Naive thymus-derived CD4-positive, alpha-beta T cell (primary cell): ENCODE data around the gene MKNK1. TPM values are rescaled to one million over a fixed set of nuclear protein-coding genes. Genes with fewer than 3 reads are reported as not detected.

Experiments
- ATAC-seq: fragments of 150-1000 bp; cut with Tn5 transposase; 2 replicates; pipeline ENCODE4 v1.10.0; 2021; ENCODE audit warnings: mild to moderate bottlenecking, moderate library complexity
- CTCF ChIA-PET: fragments of 350-600 bp; sonication (Branson Sonifier 250); formaldehyde crosslinking; loops from one replicate; lab custom pipeline; 2021; ENCODE audit warnings: antibody characterized with exemption; lab: Charles Lee
- POLR2A ChIA-PET: fragments of 350-600 bp; sonication (Branson Sonifier 250); formaldehyde crosslinking; loops from one replicate; lab custom pipeline; 2021; ENCODE audit warnings: antibody characterized with exemption, inconsistent platforms; lab: Charles Lee
- DNase-seq, 9 donors: peaks; one replicate each; pipeline versions ENCODE4 v3.0.0 to v3.0.0-alpha.2; 2020 to 2022; ENCODE audit warnings: mixed read lengths in 1 of 9
- H3K27ac ChIP-seq: one replicate; pipeline ENCODE4 v1.7.0; 2013; ENCODE audit warnings: mild to moderate bottlenecking, low read depth, low read length, moderate library complexity
- H3K27me3 ChIP-seq, 2 donors: one replicate each; pipeline ENCODE4 v1.7.0; 2013; ENCODE audit warnings: low read length in 2 of 2, mild to moderate bottlenecking in 2 of 2, moderate library complexity in 2 of 2; ENCODE audit not compliant: control insufficient read depth in 2 of 2, insufficient read depth in 2 of 2
- H3K36me3 ChIP-seq, 3 experiments: 1 replicate in 2 of 3; 2 replicates in 1 of 3; pipeline ENCODE4 v1.7.0; 2013; ENCODE audit warnings: low read length in 3 of 3, mild to moderate bottlenecking in 3 of 3, moderate library complexity in 1 of 3; ENCODE audit not compliant: insufficient read depth in 3 of 3, control insufficient read depth in 2 of 3
- H3K4me1 ChIP-seq, 2 donors: one replicate each; pipeline ENCODE4 v1.7.0; 2013; ENCODE audit warnings: low read length in 2 of 2, mild to moderate bottlenecking in 2 of 2, moderate library complexity in 1 of 2; ENCODE audit not compliant: control insufficient read depth in 2 of 2, insufficient read depth in 2 of 2
- H3K4me3 ChIP-seq: 2 replicates; pipeline ENCODE4 v1.7.0; 2013; ENCODE audit warnings: mild to moderate bottlenecking, low read length
- H3K9me3 ChIP-seq, 3 experiments: 1 replicate in 2 of 3; 2 replicates in 1 of 3; pipeline ENCODE4 v1.7.0; 2013; ENCODE audit warnings: low read length in 3 of 3; ENCODE audit not compliant: control insufficient read depth in 2 of 3
- H3K27ac Mint-ChIP-seq, 9 donors: one replicate each; pipeline ENCODE4 v1.8.0; 2020 to 2022; ENCODE audit warnings: mixed read lengths in 9 of 9, mild to moderate bottlenecking in 8 of 9, moderate library complexity in 5 of 9, inconsistent platforms in 2 of 9
- H3K27me3 Mint-ChIP-seq, 5 donors: one replicate each; pipeline ENCODE4 v1.8.0; 2021 to 2022; ENCODE audit warnings: mixed read lengths in 5 of 5, mild to moderate bottlenecking in 1 of 5
- H3K36me3 Mint-ChIP-seq, 5 donors: one replicate each; pipeline ENCODE4 v1.8.0; 2020 to 2022; ENCODE audit warnings: mixed read lengths in 5 of 5, mild to moderate bottlenecking in 3 of 5, inconsistent platforms in 1 of 5
- H3K4me1 Mint-ChIP-seq, 7 donors: one replicate each; pipeline ENCODE4 v1.8.0; 2020 to 2022; ENCODE audit warnings: mixed read lengths in 7 of 7, mild to moderate bottlenecking in 3 of 7, inconsistent platforms in 1 of 7
- H3K4me3 Mint-ChIP-seq, 10 donors: one replicate each; pipeline ENCODE4 v1.8.0; 2020 to 2022; ENCODE audit warnings: mild to moderate bottlenecking in 10 of 10, mixed read lengths in 10 of 10, moderate library complexity in 6 of 10, inconsistent platforms in 2 of 10
- H3K9me3 Mint-ChIP-seq, 11 donors: one replicate each; pipeline ENCODE4 v1.8.0; 2020 to 2022; ENCODE audit warnings: mixed read lengths in 11 of 11, mild to moderate bottlenecking in 4 of 11, inconsistent platforms in 1 of 11, moderate library complexity in 1 of 11
- intact Hi-C, 2 donors: fragments of 100-400 bp; cut with micrococcal nuclease; formaldehyde crosslinking; loops; one replicate each; pipeline ENCODE4 v1.15.1; 2023
- polyA plus RNA-seq, 2 donors: library from polyadenylated mRNA; unstranded; fragments of 300-500 nt; fragmentation: Illumina TruSeq; gene quantifications; one replicate each; pipeline ENCODE4 v1.2.3, GENCODE V29; 2021
- total RNA-seq, 6 experiments: library from RNA in 5 of 6; stranded (reverse) in 5 of 6; gene quantifications; 1 replicate in 5 of 6; 2 replicates in 1 of 6; pipeline ENCODE4 v1.2.3 and lab custom pipeline; 2021 to 2026

The MKNK1 gene
- total and polyA plus RNA-seq, 7 experiments from 2014 or later = 21.9 to 80.1 (median 53.3) TPM

DNA sequence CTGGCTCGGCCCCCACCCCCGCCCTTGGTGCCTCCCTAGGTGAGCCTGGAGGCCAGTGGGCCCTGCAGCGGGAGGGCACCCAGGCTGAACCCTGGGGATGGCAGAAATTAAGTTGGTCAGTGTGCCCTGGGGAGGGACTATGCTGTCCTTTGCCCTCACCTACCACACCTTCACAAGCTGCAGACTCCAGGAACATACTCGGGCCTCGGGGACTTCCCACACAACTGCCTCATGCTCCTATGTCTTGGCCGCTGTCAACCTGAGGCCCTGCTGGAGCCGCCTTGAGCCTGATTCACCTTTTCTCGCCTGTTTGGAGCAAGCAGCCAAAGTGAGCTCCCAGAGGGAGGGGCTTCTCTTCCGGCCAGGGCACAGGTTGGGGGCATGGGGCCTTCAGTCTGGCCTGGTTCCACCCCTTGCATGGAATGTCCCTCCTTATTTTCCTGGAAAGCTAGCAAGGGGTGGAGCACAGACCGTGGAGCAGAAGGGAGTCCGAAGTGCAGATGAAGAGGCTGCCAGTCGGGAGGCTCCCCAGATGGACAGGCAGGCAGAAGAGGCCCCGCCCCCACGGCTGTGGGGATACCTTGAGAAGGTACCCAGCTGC lies 77.3 kb downstream of the MKNK1 start:
- Mint-ChIP-seq H3K36me3 (no peaks in the 10 kb centered on the region), H3K27ac (no peak overlapping the region), H3K4me1 (peaks cover 0 to 29% (median 6%) of the 10 kb centered on the region in 7 donors), H3K4me3 (no peak overlapping the region), H3K9me3 (no peaks in the 10 kb centered on the region), H3K27me3 (peaks cover 16 to 35% (median 31%) of the 10 kb centered on the region in 5 donors)
- POLR2A ChIA-PET = no interaction called here
- no peak overlapping the region for H3K4me3 ChIP-seq
- no peaks in the 10 kb centered on the region for H3K4me1 ChIP-seq
- ATAC-seq (no peak), DNase-seq (no peak)
- intact Hi-C loops = no loop called here
- H3K9me3 ChIP-seq = no peaks in the 10 kb centered on the region
- H3K27me3 ChIP-seq = no peaks in the 10 kb centered on the region
- no peak overlapping the region for H3K27ac ChIP-seq
- CTCF ChIA-PET = interaction anchor here (0.6 to 1.8 kb wide), 8 partner anchors 11 to 93 kb away, joined by 3 to 9 read pairs (median 4); no protein-coding TSS in a partner anchor
- H3K36me3 ChIP-seq = no peaks in the 10 kb centered on the region

DNA sequence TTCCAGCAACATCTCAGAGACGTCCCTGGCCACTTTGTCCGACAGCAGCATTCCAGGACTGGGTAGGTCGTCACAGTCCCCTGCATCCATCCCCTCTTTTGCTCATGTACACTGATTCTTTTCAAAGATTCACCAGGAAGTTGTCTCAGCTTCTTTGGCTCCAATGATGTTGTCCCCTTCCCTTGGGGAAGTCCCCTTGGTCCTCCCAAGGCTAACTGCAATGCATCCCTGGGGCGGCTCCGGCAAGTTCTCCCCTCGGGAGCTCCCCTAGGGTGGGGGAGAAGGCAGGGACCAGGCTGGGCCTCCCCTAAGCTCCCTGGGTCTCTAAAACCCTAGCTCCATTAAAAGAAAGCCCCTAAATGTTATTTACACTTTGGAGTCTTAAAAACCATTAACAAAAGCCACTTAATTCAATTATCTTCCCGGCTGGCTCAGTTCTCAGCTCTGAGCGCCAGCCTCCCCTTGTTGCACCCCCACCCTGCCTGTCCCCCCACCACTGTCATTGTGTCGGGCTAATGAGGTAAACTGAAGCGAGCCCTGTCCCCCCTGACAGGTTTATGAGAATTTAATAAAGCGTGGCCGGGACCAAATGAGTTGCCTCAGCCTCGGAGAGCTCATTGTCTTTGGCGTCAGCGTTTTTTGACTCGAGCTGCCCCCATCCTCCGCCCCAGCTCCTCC lies 77.9 kb downstream of the MKNK1 start:
- intact Hi-C loops = no loop called here
- Mint-ChIP-seq H3K27me3 (peaks cover 15 to 35% (median 31%) of the 10 kb centered on the region in 5 donors), H3K4me3 (no peak overlapping the region), H3K4me1 (peaks cover 0 to 33% (median 4%) of the 10 kb centered on the region in 7 donors), H3K27ac (no peak overlapping the region), H3K9me3 (no peaks in the 10 kb centered on the region), H3K36me3 (no peaks in the 10 kb centered on the region)
- Histone ChIP-seq H3K36me3 (no peaks in the 10 kb centered on the region), H3K27me3 (no peaks in the 10 kb centered on the region), H3K4me3 (no peak overlapping the region), H3K9me3 (no peaks in the 10 kb centered on the region), H3K27ac (no peak overlapping the region), H3K4me1 (no peaks in the 10 kb centered on the region)
- ChIA-PET POLR2A (no interaction called here), CTCF (interaction anchor here (1.1 to 1.8 kb wide), 4 partner anchors 11 to 79 kb away, joined by 3 to 9 read pairs (median 4); no protein-coding TSS in a partner anchor)
- ATAC-seq (no peak), DNase-seq (no peak)

DNA sequence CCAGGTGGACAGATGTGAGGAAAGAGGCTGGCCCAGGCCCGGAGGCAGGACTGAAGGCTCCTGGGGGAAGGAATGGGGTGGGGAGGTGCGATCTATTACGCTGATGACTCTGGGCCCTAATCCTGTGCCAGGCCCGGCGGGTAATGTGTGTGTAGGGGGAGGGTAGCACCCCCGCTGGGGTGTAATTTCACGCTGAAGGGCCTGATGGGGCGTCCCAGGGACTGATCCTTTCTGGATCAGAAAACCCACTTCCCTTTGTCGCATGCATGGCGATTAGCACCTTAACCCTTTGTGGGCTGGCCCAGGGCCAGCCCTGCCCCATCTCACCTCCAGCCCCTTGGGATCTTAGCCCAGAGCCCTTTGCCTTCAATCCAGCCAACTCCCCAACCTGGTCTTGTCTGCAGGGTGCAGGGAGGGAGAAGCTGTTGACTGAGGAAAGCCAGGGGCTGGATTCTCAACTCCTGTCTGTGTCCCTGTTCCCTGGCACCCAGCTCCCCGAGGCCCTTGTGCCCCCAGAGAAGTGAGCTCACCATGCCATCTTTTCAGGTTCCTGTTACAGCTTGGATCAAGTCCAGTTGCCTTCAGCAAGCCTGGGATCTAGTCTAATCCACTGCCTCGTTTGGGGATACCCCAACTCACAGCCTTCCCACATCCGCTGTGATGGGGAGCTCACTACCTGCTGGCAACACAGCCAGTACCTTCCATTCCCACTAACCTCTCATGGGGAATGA lies 78.7 kb downstream of the MKNK1 start:
- ATAC-seq = no peak
- H3K27me3 Mint-ChIP-seq = peaks cover 10 to 38% (median 31%) of the 10 kb centered on the region in 5 donors
- ChIA-PET POLR2A (no interaction called here), CTCF (interaction anchor here (1.1 to 1.7 kb wide), 2 partner anchors 12 to 15 kb away, joined by 3 to 5 read pairs; no protein-coding TSS in a partner anchor)
- Histone ChIP-seq H3K4me1 (no peaks in the 10 kb centered on the region), H3K9me3 (no peaks in the 10 kb centered on the region), H3K36me3 (no peaks in the 10 kb centered on the region), H3K4me3 (no peak overlapping the region), H3K27me3 (no peaks in the 10 kb centered on the region), H3K27ac (no peak overlapping the region)
- H3K4me3 Mint-ChIP-seq = no peak overlapping the region
- H3K4me1 Mint-ChIP-seq = peaks cover 0 to 33% (median 4%) of the 10 kb centered on the region in 7 donors
- no peaks in the 10 kb centered on the region for H3K9me3 Mint-ChIP-seq
- intact Hi-C loops = no loop called here
- H3K36me3 Mint-ChIP-seq = no peaks in the 10 kb centered on the region
- no peak overlapping the region for H3K27ac Mint-ChIP-seq
- DNase-seq = no peak

DNA sequence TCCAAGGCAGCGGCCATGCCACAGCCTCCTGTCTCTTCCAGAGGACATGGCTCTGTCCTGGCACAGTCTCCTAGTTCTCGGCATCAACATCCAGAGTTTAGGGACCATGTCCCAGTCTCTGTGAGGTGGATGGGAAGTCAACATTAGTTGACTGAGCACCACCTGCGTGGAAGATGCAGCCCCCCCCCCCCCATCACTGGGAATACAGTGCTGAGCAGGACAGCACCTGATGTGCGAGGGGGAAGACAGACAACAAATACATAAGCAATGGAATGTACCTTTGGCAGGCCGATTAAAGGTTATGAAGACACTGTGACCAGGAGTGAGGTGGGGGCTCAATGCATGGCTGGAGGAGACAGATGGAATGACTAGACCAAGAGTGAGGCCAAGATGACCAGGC lies 79.2 kb downstream of the MKNK1 start:
- ATAC-seq (no peak), DNase-seq (no peak)
- Histone ChIP-seq H3K4me1 (no peaks in the 10 kb centered on the region), H3K4me3 (no peak overlapping the region), H3K27ac (no peak overlapping the region), H3K9me3 (no peaks in the 10 kb centered on the region), H3K36me3 (no peaks in the 10 kb centered on the region), H3K27me3 (no peaks in the 10 kb centered on the region)
- H3K9me3 Mint-ChIP-seq = no peaks in the 10 kb centered on the region
- intact Hi-C loops = no loop called here
- no peak overlapping the region for H3K4me3 Mint-ChIP-seq
- peaks cover 10 to 39% (median 31%) of the 10 kb centered on the region in 5 donors for H3K27me3 Mint-ChIP-seq
- no peaks in the 10 kb centered on the region for H3K36me3 Mint-ChIP-seq
- no peak overlapping the region for H3K27ac Mint-ChIP-seq
- H3K4me1 Mint-ChIP-seq = peaks cover 0 to 33% (median 4%) of the 10 kb centered on the region in 7 donors
- CTCF ChIA-PET = no interaction called here
- POLR2A ChIA-PET = no interaction called here

DNA sequence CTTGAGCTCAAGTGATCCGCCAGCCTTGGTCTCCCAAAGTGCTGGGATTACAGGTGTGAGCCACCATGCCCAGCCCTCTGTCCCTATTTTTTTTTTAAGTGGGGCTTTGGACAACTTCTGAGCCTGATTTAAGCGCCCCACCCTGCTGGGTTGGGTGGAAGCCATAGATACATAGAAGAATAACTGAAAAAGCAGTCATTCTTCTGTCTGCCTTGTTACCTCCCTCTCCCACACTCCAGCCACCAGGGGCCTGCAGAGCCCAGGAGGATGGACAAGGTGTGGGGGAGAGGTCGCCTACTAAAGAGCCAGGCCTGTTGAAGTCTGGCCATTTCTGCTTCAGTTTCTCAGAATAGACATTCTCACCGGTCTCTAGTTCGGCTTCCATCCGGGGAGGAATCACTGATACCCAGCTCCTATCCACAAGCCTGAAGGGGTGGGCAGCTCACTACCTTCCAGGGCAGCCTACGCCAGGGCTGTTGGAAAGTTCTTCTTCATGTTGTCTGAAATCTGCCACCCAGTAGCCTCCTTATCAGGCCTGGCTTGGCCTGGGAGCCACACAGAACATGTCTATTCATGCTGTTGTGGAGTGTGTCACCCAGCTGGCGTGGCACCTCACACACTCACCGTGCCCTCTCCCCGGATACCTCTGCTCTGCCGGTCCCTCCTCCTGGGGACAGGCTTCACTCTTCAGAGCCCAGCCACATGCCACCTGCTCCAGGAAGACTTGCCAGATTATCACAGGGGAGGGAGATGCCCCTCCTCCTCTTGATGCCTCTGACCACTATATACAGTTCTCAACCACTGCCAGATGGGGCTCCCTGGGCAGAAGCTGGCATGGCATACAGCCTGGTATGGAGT lies 80.3 kb downstream of the MKNK1 start:
- no peaks in the 10 kb centered on the region for H3K36me3 ChIP-seq
- H3K27ac ChIP-seq = no peak overlapping the region
- Mint-ChIP-seq H3K27ac (no peak overlapping the region), H3K4me1 (peaks cover 0 to 25% (median 4%) of the 10 kb centered on the region in 7 donors), H3K36me3 (no peaks in the 10 kb centered on the region), H3K4me3 (no peak overlapping the region), H3K9me3 (no peaks in the 10 kb centered on the region), H3K27me3 (peaks cover 5 to 30% (median 25%) of the 10 kb centered on the region in 5 donors)
- CTCF ChIA-PET = interaction anchor here (0.7 kb wide), 1 partner anchor 40 kb away, joined by 8 read pairs; no protein-coding TSS in a partner anchor
- no peaks in the 10 kb centered on the region for H3K4me1 ChIP-seq
- no peak overlapping the region for H3K4me3 ChIP-seq
- DNase-seq (no peak), ATAC-seq (no peak)
- no peaks in the 10 kb centered on the region for H3K27me3 ChIP-seq
- no peaks in the 10 kb centered on the region for H3K9me3 ChIP-seq
- intact Hi-C loops = no loop called here
- POLR2A ChIA-PET = no interaction called here

DNA sequence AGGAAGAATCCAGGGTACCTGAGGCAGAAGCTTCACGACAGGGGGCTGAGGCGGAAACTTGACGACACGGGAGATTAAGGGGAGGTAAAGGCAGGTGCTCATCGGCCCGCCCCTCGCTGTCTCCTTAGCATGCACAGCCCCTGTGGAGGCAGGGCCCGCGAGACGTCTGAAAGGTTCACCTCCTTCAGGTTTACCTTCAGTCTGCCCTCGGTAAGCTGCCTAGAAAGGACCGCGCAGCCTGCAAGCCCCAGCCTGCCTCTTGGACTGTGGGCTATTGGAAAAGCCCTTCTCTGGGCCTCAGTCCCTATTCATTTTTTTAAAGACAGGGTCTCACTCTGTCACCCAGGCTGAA lies 81.1 kb downstream of the MKNK1 start:
- Mint-ChIP-seq H3K27me3 (peaks cover 12 to 28% (median 20%) of the 10 kb centered on the region in 5 donors), H3K36me3 (no peaks in the 10 kb centered on the region), H3K4me3 (no peak overlapping the region), H3K27ac (no peak overlapping the region), H3K4me1 (peaks cover 0 to 17% (median 0%) of the 10 kb centered on the region in 7 donors), H3K9me3 (no peaks in the 10 kb centered on the region)
- POLR2A ChIA-PET = no interaction called here
- ATAC-seq = no peak
- H3K27me3 ChIP-seq = no peaks in the 10 kb centered on the region
- CTCF ChIA-PET = interaction anchor here (0.7 kb wide), 1 partner anchor 40 kb away, joined by 8 read pairs; no protein-coding TSS in a partner anchor
- intact Hi-C loops = no loop called here
- no peaks in the 10 kb centered on the region for H3K4me1 ChIP-seq
- DNase-seq = no peak
- no peaks in the 10 kb centered on the region for H3K9me3 ChIP-seq
- no peak overlapping the region for H3K4me3 ChIP-seq
- H3K36me3 ChIP-seq = no peaks in the 10 kb centered on the region
- no peak overlapping the region for H3K27ac ChIP-seq
